ENCODE results near the gene TCHP. TPM values are rescaled to one million over a fixed set of nuclear protein-coding genes. Genes with fewer than 3 reads are reported as not detected.

Gene TCHP
- total RNA-seq, 1 experiment from 2014 or later: 11.8 TPM

- H3K4me2 ChIP-seq (ENCODE audit: low read depth, low read length, poor library complexity, severe bottlenecking): no peak overlapping the region
- no peaks in the 10 kb centered on the region for H3K36me3 ChIP-seq (ENCODE audit: insufficient read depth, low read length)
- H3K9me3 ChIP-seq (ENCODE audit: low read length): no peaks in the 10 kb centered on the region
- DNase-seq: no peak
- H3K9ac ChIP-seq (ENCODE audit: low read length): no peak overlapping the region
- peaks cover 67% of the 10 kb centered on the region for H3K79me2 ChIP-seq (ENCODE audit: low read length)
- peaks cover 27% of the 10 kb centered on the region for H3K4me1 ChIP-seq (ENCODE audit: low read length)
- no peaks in the 10 kb centered on the region for H4K20me1 ChIP-seq (ENCODE audit: insufficient read depth, low read depth, low read length)
- no peak overlapping the region for H3K27ac ChIP-seq (ENCODE audit: low read length)
- no peak overlapping the region for H2AFZ ChIP-seq (ENCODE audit: low read length)
- no peak overlapping the region for H3K4me3 ChIP-seq (ENCODE audit: low read length)
- no peaks in the 10 kb centered on the region for H3K27me3 ChIP-seq (ENCODE audit: low read length)
- H3K9me2 ChIP-seq (replicated peaks; ENCODE audit: insufficient read depth, low read length): no peaks in the 10 kb centered on the region
These were observed 24.4 kb upstream of the TCHP start for GRCh38 chr12:109875572-109876131.

- Histone ChIP-seq H3K36me3 (ENCODE audit: insufficient read depth, low read length) (no peaks in the 10 kb centered on the region), H3K9ac (ENCODE audit: low read length) (no peak overlapping the region), H4K20me1 (ENCODE audit: insufficient read depth, low read depth, low read length) (no peaks in the 10 kb centered on the region), H3K79me2 (ENCODE audit: low read length) (peaks cover 64% of the 10 kb centered on the region), H3K4me3 (ENCODE audit: low read length) (no peak overlapping the region), H3K27me3 (ENCODE audit: low read length) (no peaks in the 10 kb centered on the region), H3K9me3 (ENCODE audit: low read length) (no peaks in the 10 kb centered on the region), H3K9me2 (replicated peaks; ENCODE audit: insufficient read depth, low read length) (no peaks in the 10 kb centered on the region), H3K4me1 (ENCODE audit: low read length) (peaks cover 33% of the 10 kb centered on the region), H3K27ac (ENCODE audit: low read length) (no peak overlapping the region), H3K4me2 (ENCODE audit: low read depth, low read length, poor library complexity, severe bottlenecking) (no peak overlapping the region), H2AFZ (ENCODE audit: low read length) (no peak overlapping the region)
- no peak for DNase-seq
These were observed 23.7 kb upstream of the TCHP start for GRCh38 chr12:109876406-109876805.

GRCh38 chr12:109877504-109878246 is 22.4 kb upstream of the TCHP start:
- Histone ChIP-seq H3K4me2 (ENCODE audit: low read depth, low read length, poor library complexity, severe bottlenecking) (no peak overlapping the region), H3K27ac (ENCODE audit: low read length) (no peak overlapping the region)
- DNase-seq: no peak

GRCh38 chr12:109878247-109878625 is 21.8 kb upstream of the TCHP start:
- Histone ChIP-seq H3K9me3 (ENCODE audit: low read length) (no peaks in the 10 kb centered on the region), H4K20me1 (ENCODE audit: insufficient read depth, low read depth, low read length) (no peaks in the 10 kb centered on the region), H3K4me2 (ENCODE audit: low read depth, low read length, poor library complexity, severe bottlenecking) (peak overlapping the region; percentile 88), H3K79me2 (ENCODE audit: low read length) (peaks cover 55% of the 10 kb centered on the region), H3K27ac (ENCODE audit: low read length) (no peak overlapping the region), H3K4me3 (ENCODE audit: low read length) (no peak overlapping the region; the same call in 1 of the 2 replicates), H3K27me3 (ENCODE audit: low read length) (no peaks in the 10 kb centered on the region), H2AFZ (ENCODE audit: low read length) (no peak overlapping the region), H3K9ac (ENCODE audit: low read length) (0 out of 2 replicates have a peak overlapping the region, but pooled peaks have one; percentile 4), H3K4me1 (ENCODE audit: low read length) (peaks cover 33% of the 10 kb centered on the region), H3K9me2 (replicated peaks; ENCODE audit: insufficient read depth, low read length) (no peaks in the 10 kb centered on the region), H3K36me3 (ENCODE audit: insufficient read depth, low read length) (no peaks in the 10 kb centered on the region)
- no peak for DNase-seq

More at GRCh38 chr12:109877504-109878246, 22.4 kb upstream of the TCHP start:
- Histone ChIP-seq H3K36me3 (ENCODE audit: insufficient read depth, low read length) (no peaks in the 10 kb centered on the region), H3K4me1 (ENCODE audit: low read length) (peaks cover 33% of the 10 kb centered on the region), H3K79me2 (ENCODE audit: low read length) (peaks cover 55% of the 10 kb centered on the region), H3K27me3 (ENCODE audit: low read length) (no peaks in the 10 kb centered on the region), H2AFZ (ENCODE audit: low read length) (no peak overlapping the region), H3K4me3 (ENCODE audit: low read length) (no peak overlapping the region), H3K9me3 (ENCODE audit: low read length) (no peaks in the 10 kb centered on the region), H3K9me2 (replicated peaks; ENCODE audit: insufficient read depth, low read length) (no peaks in the 10 kb centered on the region), H3K9ac (ENCODE audit: low read length) (no peak overlapping the region), H4K20me1 (ENCODE audit: insufficient read depth, low read depth, low read length) (no peaks in the 10 kb centered on the region)

- no peaks in the 10 kb centered on the region for H3K36me3 ChIP-seq (ENCODE audit: insufficient read depth, low read length)
- peak overlapping the region; percentile 86 for H3K9ac ChIP-seq (ENCODE audit: low read length)
- H3K9me2 ChIP-seq (replicated peaks; ENCODE audit: insufficient read depth, low read length): no peaks in the 10 kb centered on the region
- DNase-seq: no peak
- H3K4me3 ChIP-seq (ENCODE audit: low read length): peak overlapping the region; percentile 81
- no peaks in the 10 kb centered on the region for H3K9me3 ChIP-seq (ENCODE audit: low read length)
- H3K4me2 ChIP-seq (ENCODE audit: low read depth, low read length, poor library complexity, severe bottlenecking): peak overlapping the region; percentile 88
- H3K79me2 ChIP-seq (ENCODE audit: low read length): peaks cover 53% of the 10 kb centered on the region
- peaks cover 33% of the 10 kb centered on the region for H3K4me1 ChIP-seq (ENCODE audit: low read length)
- no peaks in the 10 kb centered on the region for H4K20me1 ChIP-seq (ENCODE audit: insufficient read depth, low read depth, low read length)
- no peak overlapping the region for H2AFZ ChIP-seq (ENCODE audit: low read length)
- H3K27me3 ChIP-seq (ENCODE audit: low read length): no peaks in the 10 kb centered on the region
- H3K27ac ChIP-seq (ENCODE audit: low read length): no peak overlapping the region
These were observed 21.3 kb upstream of the TCHP start for GRCh38 chr12:109878749-109879148.

GRCh38 chr12:109879351-109880042 is 20.6 kb upstream of the TCHP start:
- no peaks in the 10 kb centered on the region for H4K20me1 ChIP-seq (ENCODE audit: insufficient read depth, low read depth, low read length)
- DNase-seq: no peak
- no peaks in the 10 kb centered on the region for H3K9me2 ChIP-seq (replicated peaks; ENCODE audit: insufficient read depth, low read length)
- no peaks in the 10 kb centered on the region for H3K36me3 ChIP-seq (ENCODE audit: insufficient read depth, low read length)
- H3K9me3 ChIP-seq (ENCODE audit: low read length): no peaks in the 10 kb centered on the region
- no peaks in the 10 kb centered on the region for H3K27me3 ChIP-seq (ENCODE audit: low read length)
- H3K9ac ChIP-seq (ENCODE audit: low read length): peak overlapping the region; percentile 86
- no peak overlapping the region for H3K27ac ChIP-seq (ENCODE audit: low read length)
- peak overlapping the region; percentile 81 for H3K4me3 ChIP-seq (ENCODE audit: low read length)
- H2AFZ ChIP-seq (ENCODE audit: low read length): no peak overlapping the region
- peak overlapping the region; percentile 88 for H3K4me2 ChIP-seq (ENCODE audit: low read depth, low read length, poor library complexity, severe bottlenecking)
- peaks cover 46% of the 10 kb centered on the region for H3K79me2 ChIP-seq (ENCODE audit: low read length)
- peaks cover 33% of the 10 kb centered on the region for H3K4me1 ChIP-seq (ENCODE audit: low read length)

- H3K4me1 ChIP-seq (ENCODE audit: low read length): peaks cover 33% of the 10 kb centered on the region
- no peaks in the 10 kb centered on the region for H3K36me3 ChIP-seq (ENCODE audit: insufficient read depth, low read length)
- peak within 1 kb of the TSS; percentile 88 for H3K4me2 ChIP-seq (ENCODE audit: low read depth, low read length, poor library complexity, severe bottlenecking)
- no peak within 1 kb of the TSS for H3K27ac ChIP-seq (ENCODE audit: low read length)
- no peaks in the 10 kb centered on the region for H4K20me1 ChIP-seq (ENCODE audit: insufficient read depth, low read depth, low read length)
- peaks cover 38% of the 10 kb centered on the region for H3K79me2 ChIP-seq (ENCODE audit: low read length)
- H2AFZ ChIP-seq (ENCODE audit: low read length): peak within 1 kb of the TSS; percentile 61; the same call in 1 of the 2 replicates
- no peaks in the 10 kb centered on the region for H3K9me2 ChIP-seq (replicated peaks; ENCODE audit: insufficient read depth, low read length)
- H3K9ac ChIP-seq (ENCODE audit: low read length): peak within 1 kb of the TSS; percentile 86
- H3K27me3 ChIP-seq (ENCODE audit: low read length): no peaks in the 10 kb centered on the region
- peak within 1 kb of the TSS; percentile 81 for H3K4me3 ChIP-seq (ENCODE audit: low read length)
- DNase-seq: peak; percentile 95
- no peaks in the 10 kb centered on the region for H3K9me3 ChIP-seq (ENCODE audit: low read length)
These were observed 19.8 kb upstream of the TCHP start, which contains the start of gene GLTP for GRCh38 chr12:109880043-109880931. Gene GLTP, minus strand, starts transcription at chr12:109880541. Its CDS starts 167 bp downstream, at chr12:109880374.

All from Karpas-422 (cell line).